Stimulated activated CD4-positive, alpha-beta T cell treated with anti-CD3 and anti-CD28 coated beads, Interleukin-15, amount 100 ng/mL, for 48 hours (primary cell): Measurements from ENCODE around the gene ENAH.
"Not testable (repeated sequence)": the region's sequence is repeated elsewhere in the genome, so short reads cannot be mapped to it uniquely, and the experiment has no call there.

Experiments
- DNase-seq, 2 donors: peaks; one replicate each; pipeline ENCODE4 v3.0.0-alpha.2; 2020; ENCODE audit warnings: low read depth in 2 of 2

The ENAH gene

GRCh38 chr1:225650179-225650578, 2.7 kb downstream of the ENAH start:
- no peak for DNase-seq

GRCh38 chr1:225645194-225645895, 7.6 kb downstream of the ENAH start:
- DNase-seq, result no peak

- DNase-seq, result no peak
Observed at GRCh38 chr1:225644666-225645065, 8.3 kb downstream of the ENAH start.

DNA sequence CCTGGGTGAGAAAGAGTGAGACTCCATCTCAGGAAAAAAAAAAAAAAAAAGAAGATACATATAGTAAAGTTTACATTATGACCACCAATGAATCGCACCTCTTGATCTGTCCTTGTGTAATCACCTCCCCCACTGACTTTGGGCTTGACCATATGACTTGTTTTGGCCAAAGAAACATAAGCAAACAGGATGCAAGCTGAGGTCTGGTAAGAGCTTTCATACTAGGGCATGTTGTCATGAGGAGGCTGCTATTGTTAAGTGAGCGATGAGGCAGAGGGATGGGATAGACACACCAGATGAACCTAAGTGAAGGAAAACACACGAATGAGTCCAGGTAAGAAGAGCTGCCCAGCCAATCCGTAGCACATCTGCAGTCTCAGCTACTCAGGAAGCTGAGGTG, 10.7 kb downstream of the ENAH start:
- no peak for DNase-seq

- no peak for DNase-seq
Observed at GRCh38 chr1:225638853-225639252, 14.1 kb downstream of the ENAH start.

- DNase-seq, result no peak
Observed at GRCh38 chr1:225637651-225638199, 15.2 kb downstream of the ENAH start.

DNA sequence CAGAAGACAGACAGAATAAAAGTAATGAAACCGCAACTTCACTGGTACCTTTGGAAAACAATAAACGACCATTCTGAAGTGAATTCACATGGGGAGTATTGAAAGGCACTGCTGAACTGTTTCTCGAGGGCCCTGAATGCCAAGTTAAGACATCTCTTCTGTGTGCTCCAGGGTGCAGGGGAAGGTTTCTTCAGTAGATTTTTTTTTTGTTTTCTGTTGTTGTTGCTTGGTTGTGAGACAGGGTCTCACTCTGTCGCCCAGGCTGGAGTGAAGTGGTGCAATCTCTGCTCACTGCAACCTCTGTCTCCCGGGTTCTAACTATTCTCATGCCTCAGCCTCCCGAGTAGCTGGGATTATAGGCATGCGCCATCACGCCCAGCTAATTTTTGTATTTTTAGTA, 15.9 kb downstream of the ENAH start:
- DNase-seq, result not testable (repeated sequence)

GRCh38 chr1:225635649-225636048, 17.3 kb downstream of the ENAH start:
- DNase-seq, result no peak

DNA sequence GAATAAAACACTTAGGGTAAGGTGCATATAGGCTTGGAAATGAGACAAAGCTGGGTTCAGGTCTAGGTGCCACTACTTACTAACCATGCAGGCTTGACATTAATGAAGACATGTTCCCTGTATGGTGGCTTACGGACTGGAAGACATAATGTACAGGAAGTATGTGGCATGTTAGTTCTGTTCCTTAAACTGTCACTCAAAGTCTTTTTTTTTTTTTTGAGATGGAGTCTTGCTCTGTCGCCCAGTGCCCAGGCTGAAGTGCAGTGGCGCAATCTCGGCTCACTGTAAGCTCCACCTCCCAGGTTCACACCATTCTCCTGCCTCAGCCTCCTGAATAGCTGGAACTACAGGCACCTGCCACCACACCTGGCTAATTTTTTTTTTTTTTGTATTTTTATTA, 20.1 kb downstream of the ENAH start:
- DNase-seq, result not testable (repeated sequence)

GRCh38 chr1:225631021-225631663, 21.8 kb downstream of the ENAH start:
- no peak for DNase-seq

DNA sequence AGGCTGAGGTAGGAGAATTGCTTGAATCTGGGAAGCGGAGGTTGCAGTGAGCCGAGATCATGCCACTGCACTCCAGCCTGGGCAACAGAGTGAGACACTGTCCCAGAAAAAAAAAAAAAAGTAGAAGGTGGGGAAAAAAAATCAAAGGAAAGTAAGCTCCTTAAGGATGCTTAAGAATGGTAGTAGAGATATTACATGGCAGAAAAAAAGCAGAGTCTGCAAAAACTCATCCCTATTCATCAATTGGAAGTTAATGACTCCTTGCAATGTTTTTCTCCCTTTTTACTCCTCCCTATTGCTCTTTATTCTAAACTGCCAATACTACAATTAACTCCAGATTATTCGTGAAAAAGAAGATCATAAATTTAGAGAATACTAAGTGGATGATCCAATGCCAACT, 23.4 kb downstream of the ENAH start:
- no peak for DNase-seq

GRCh38 chr1:225628794-225629193, 24.1 kb downstream of the ENAH start:
- DNase-seq, result not testable (repeated sequence)

DNA sequence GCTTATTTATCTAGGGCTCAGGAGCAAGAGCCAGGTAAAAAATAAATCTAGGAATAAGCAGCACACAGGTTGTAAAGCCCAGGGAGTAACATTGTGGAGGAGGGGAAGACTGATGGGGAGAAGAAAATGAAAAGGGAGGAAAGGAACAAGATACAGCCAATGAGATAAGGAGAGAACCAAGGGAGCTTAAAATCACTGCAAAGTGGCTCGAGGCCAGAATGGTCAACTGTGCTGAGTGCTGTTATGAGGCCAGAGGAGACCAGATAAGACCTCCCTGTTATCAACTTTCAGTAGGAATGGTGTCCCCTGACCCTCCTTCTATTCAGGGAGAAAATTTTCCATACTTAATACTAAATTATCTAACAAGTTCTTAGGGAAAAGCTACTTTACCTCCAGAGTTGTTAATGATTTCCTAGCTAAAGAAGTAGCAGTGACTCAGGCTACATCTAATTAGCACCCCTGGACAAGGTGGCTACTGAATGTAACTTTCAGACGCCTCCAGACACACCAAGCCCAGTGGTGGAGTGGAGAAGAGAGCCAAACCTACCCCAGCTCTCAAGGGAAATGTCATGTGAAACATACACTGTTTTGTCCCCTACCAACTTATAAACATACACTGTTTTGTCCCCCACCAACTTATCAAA, 25.5 kb downstream of the ENAH start:
- no peak for DNase-seq

GRCh38 chr1:225626698-225627097, 26.2 kb downstream of the ENAH start:
- no peak for DNase-seq

- DNase-seq, result no peak
Observed at GRCh38 chr1:225617956-225618355, 35.0 kb downstream of the ENAH start.

- no peak for DNase-seq
Observed at GRCh38 chr1:225617479-225617878, 35.4 kb downstream of the ENAH start.

- not testable (repeated sequence) for DNase-seq
Observed at GRCh38 chr1:225615403-225615790, 37.5 kb downstream of the ENAH start.

- DNase-seq, result no peak
Observed at GRCh38 chr1:225613006-225613405, 39.9 kb downstream of the ENAH start.

DNA sequence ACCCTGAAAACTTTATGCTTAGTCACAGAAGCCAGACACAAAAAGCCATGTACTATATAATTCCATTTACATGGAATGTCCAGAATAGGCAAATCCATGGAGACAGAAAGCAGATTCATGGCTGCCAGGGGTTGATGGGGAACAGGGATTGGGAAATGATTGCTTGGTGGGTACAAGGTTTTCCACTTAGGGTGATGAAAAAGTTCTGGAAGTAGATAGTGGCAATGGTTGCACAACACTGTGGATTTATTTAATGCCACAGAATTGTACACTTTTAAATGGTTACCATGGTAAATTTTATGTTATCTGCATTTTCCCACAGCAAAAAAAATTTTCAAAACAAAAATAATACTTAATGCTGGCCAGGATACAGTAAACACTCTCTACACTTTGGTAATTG, 40.6 kb downstream of the ENAH start:
- DNase-seq, result no peak

DNA sequence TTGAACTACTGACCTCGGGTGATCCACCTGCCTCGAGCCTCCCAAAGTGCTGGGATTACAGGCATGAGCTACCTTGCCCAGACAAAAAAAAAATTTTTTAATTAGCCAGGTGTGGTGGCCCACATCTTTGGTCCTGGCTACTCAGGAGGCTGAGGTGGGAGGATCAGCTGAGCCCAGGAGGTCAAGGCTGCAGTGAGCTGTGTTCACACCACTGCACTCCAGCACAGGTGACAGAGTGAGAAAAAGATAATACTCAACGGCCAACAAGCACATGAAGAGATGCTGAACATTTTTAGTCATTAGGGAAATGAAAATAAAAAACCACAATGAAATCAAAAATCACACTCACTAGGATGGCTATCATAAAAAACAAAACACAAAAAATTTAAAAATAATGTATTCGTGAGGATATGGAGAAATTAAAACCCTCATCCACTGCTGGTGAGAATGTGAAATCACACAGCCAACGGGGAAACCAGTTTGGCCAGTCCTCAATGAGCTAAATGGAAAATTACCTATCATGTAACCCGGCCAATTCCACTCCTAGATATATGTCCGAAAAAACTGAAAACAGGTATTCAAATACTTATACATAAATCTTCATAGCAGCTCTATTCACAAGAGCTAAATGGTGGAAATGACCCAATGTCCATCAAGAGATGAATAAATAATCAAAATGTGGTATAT, 41.2 kb downstream of the ENAH start:
- DNase-seq, result no peak

DNA sequence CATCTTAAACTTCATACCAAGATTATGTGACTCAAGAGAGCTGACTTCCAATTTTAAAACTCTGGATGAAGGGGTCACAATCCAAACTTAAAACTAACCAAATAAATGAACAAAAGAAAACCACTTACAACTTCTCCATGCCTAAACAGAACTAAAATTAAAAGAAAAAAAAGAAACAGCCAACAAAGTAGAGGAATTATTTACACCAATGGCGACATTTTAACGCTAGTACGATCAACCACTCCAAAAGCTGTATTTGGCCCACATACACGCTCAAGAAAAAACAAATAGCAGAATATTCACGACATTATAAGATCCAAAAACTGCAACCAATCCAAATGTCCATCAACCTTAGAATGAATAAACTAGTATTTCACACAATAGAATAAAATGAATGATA, 42.4 kb downstream of the ENAH start:
- DNase-seq, result no peak
